CD4-positive, alpha-beta T cell (primary cell): Measurements from ENCODE around the gene GDPD5. TPM values are rescaled to one million over a fixed set of nuclear protein-coding genes. Genes with fewer than 3 reads are reported as not detected.

ENCODE experiments used
- ATAC-seq: fragments of 200-7000 bp; cut with Tn5 transposase; one replicate; pipeline ENCODE4 v1.10.0; 2022; ENCODE audit warnings: mild to moderate bottlenecking; ENCODE audit not compliant: poor library complexity
- CTCF ChIA-PET: fragments of 350-600 bp; sonication (Branson Sonifier 250); formaldehyde crosslinking; loops from one replicate; lab custom pipeline; 2021; ENCODE audit warnings: antibody characterized with exemption, inconsistent platforms; lab: Charles Lee
- POLR2A ChIA-PET: fragments of 350-600 bp; sonication (Branson Sonifier 250); formaldehyde crosslinking; loops from one replicate; lab custom pipeline; 2021; ENCODE audit warnings: antibody characterized with exemption, inconsistent platforms; lab: Charles Lee
- DNase-seq, 14 experiments: peaks; one replicate each; pipeline ENCODE4 v3.0.0-alpha.2; 2013 to 2020; ENCODE audit warnings: mixed read lengths in 2 of 14
- H3K27ac ChIP-seq, 2 donors: one replicate each; pipeline versions ENCODE4 v1.5.1 to v1.7.0; 2013; ENCODE audit warnings: low read length in 2 of 2, low read depth in 1 of 2, mild to moderate bottlenecking in 1 of 2
- H3K27me3 ChIP-seq, 2 experiments: 1 replicate in 1 of 2; 2 replicates in 1 of 2; pipeline versions ENCODE4 v1.6.1 to v1.7.0; 2013; ENCODE audit warnings: low read length in 2 of 2, control low read depth in 1 of 2, mild to moderate bottlenecking in 1 of 2, moderate library complexity in 1 of 2; ENCODE audit not compliant: insufficient read depth in 2 of 2, control insufficient read depth in 1 of 2
- H3K36me3 ChIP-seq: one replicate; pipeline ENCODE4 v1.6.1; 2013; ENCODE audit warnings: low read length, control low read depth; ENCODE audit not compliant: insufficient read depth
- H3K4me1 ChIP-seq: one replicate; pipeline ENCODE4 v1.6.1; 2013; ENCODE audit warnings: low read length, control low read depth; ENCODE audit not compliant: insufficient read depth
- H3K4me3 ChIP-seq: one replicate; pipeline ENCODE4 v1.5.1; 2013; ENCODE audit warnings: mild to moderate bottlenecking, low read length, moderate library complexity
- H3K9me3 ChIP-seq, 2 experiments: 1 replicate in 1 of 2; 2 replicates in 1 of 2; pipeline versions ENCODE4 v1.6.1 to v1.7.0; 2013; ENCODE audit warnings: low read length in 2 of 2, mild to moderate bottlenecking in 2 of 2, control low read depth in 1 of 2, moderate library complexity in 1 of 2; ENCODE audit not compliant: control insufficient read depth in 1 of 2, insufficient read depth in 1 of 2
- H3K27ac Mint-ChIP-seq: one replicate; pipeline ENCODE4 v1.8.0; 2020; ENCODE audit warnings: mixed read lengths
- H3K27me3 Mint-ChIP-seq: one replicate; pipeline ENCODE4 v1.8.0; 2021; ENCODE audit warnings: mixed read lengths
- H3K36me3 Mint-ChIP-seq: one replicate; pipeline ENCODE4 v1.8.0; 2021; ENCODE audit warnings: low read depth, mixed read lengths
- H3K4me1 Mint-ChIP-seq: one replicate; pipeline ENCODE4 v1.8.0; 2021; ENCODE audit warnings: low read depth, mixed read lengths
- H3K4me3 Mint-ChIP-seq: one replicate; pipeline ENCODE4 v1.8.0; 2020; ENCODE audit warnings: mild to moderate bottlenecking, mixed read lengths
- H3K9me3 Mint-ChIP-seq: one replicate; pipeline ENCODE4 v1.8.0; 2020; ENCODE audit warnings: mixed read lengths
- intact Hi-C, 2 experiments: fragments of 100-400 bp; cut with DNase I in 1 of 2; cut with micrococcal nuclease in 1 of 2; formaldehyde crosslinking; loops; one replicate each; pipeline versions ENCODE4 v1.15.1 to v1.9.0; 2023 to 2025; cut with DNase I, micrococcal nuclease
- total RNA-seq, 174 experiments: library from RNA in 2 of 174; stranded (reverse) in 2 of 174; gene quantifications; one replicate each; pipeline ENCODE4 v1.2.3 and lab custom pipeline; 2021 to 2026
- TF ChIP-seq, protein P1 (sequence below): fragments of 200-600 bp; IDR thresholded peaks from one replicate; pipeline ENCODE4 v1.8.0; 2022; ENCODE audit warnings: antibody characterized with exemption, mild to moderate bottlenecking

The GDPD5 gene
- total RNA-seq, 2 experiments from 2014 or later: 91.6 to 101 TPM

DNA sequence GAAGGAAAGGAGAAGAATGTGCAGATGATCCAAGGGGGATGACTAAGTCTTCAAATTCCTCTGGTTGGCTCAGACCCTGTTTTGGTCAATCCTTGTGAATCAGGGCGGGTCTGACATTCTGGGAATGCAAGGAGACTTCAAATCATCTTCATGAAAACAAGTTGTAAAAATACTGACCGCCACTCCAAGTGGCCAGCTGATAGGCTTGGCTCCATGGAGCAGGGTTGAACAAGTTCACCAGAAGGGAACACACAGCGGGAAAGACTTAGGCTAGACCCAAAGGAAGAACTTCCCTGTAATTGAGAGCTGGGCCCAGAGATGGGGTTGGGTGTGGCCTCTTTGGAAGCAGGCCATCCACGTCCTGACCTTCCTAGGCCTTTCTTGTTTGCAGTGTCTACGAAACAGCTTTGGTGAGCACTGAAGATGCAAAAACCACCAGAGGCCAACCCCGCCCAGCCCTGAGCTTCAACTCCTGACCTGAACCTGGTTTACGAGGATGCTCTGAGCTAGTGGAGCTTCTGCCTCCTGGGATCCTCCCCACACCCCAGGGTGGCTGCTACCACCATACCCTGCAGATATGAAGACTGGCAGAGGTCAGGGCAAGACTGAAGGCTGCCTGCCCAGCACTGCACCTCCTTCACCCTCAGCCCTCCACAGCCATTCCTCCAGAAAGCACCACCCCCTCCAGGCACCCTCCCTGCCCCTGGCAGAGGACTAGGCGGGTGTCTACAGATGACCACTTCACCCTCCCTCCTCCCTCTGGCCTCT lies 26.1 kb downstream of the GDPD5 start:
- ATAC-seq (no peak), DNase-seq (no peak)
- Histone ChIP-seq H3K36me3 (no peaks in the 10 kb centered on the region), H3K4me1 (peaks cover 4% of the 10 kb centered on the region), H3K4me3 (no peak overlapping the region), H3K27me3 (no peaks in the 10 kb centered on the region), H3K27ac (no peak overlapping the region), H3K9me3 (no peaks in the 10 kb centered on the region)
- POLR2A ChIA-PET: no interaction called here
- CTCF ChIA-PET: interaction anchor here (0.8 kb wide), 1 partner anchor 26 kb away, joined by 3 read pairs; the partner anchor contains the start of gene GDPD5
- Mint-ChIP-seq H3K27me3 (no peaks in the 10 kb centered on the region), H3K27ac (no peak overlapping the region), H3K4me1 (peaks cover 21% of the 10 kb centered on the region), H3K36me3 (no peaks in the 10 kb centered on the region), H3K4me3 (no peak overlapping the region), H3K9me3 (no peaks in the 10 kb centered on the region)
- TF ChIP-seq, protein P1, sequence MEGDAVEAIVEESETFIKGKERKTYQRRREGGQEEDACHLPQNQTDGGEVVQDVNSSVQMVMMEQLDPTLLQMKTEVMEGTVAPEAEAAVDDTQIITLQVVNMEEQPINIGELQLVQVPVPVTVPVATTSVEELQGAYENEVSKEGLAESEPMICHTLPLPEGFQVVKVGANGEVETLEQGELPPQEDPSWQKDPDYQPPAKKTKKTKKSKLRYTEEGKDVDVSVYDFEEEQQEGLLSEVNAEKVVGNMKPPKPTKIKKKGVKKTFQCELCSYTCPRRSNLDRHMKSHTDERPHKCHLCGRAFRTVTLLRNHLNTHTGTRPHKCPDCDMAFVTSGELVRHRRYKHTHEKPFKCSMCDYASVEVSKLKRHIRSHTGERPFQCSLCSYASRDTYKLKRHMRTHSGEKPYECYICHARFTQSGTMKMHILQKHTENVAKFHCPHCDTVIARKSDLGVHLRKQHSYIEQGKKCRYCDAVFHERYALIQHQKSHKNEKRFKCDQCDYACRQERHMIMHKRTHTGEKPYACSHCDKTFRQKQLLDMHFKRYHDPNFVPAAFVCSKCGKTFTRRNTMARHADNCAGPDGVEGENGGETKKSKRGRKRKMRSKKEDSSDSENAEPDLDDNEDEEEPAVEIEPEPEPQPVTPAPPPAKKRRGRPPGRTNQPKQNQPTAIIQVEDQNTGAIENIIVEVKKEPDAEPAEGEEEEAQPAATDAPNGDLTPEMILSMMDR: no peak
- intact Hi-C loops: no loop called here

DNA sequence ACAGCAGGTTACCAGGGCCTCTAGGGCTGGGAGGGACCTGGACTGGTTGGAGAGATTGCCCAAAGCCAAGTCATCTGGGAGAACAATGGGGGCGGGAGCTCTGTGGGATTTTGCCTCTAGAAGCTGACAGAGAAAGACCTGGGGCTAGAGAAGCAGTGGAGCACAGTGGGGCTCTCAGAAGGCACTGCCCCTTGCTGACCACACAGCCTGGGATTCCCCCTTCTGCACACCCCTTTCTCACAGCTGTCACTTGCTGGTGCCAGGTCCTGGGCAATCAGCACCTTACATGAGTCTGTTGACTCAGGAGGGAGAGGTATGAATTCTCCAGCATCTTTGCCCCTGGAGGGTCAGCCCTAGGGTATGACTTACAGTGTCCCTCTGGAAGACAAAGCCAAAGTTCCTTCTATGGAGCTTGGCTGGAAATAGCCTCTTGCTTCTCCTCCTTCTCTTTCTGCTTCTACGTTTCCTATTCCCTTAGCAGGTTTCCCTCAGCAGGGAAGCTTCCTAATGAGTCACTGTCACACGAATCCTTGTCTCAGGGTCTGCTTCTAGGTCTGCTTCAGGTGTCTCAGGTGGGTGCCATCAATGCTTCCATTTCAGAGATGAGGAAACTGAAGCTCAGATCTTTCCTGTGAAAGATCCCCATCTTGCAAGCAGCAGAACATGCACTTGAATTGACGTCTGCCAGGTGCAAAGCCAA lies 27.0 kb downstream of the GDPD5 start:
- peaks cover 4% of the 10 kb centered on the region for H3K4me1 ChIP-seq
- no peak overlapping the region for H3K4me3 Mint-ChIP-seq
- no peaks in the 10 kb centered on the region for H3K36me3 ChIP-seq
- CTCF ChIA-PET: no interaction called here
- TF ChIP-seq, protein P1: no peak
- H3K27ac ChIP-seq: no peak overlapping the region
- no peak for DNase-seq
- no peak overlapping the region for H3K4me3 ChIP-seq
- H3K27me3 ChIP-seq: no peaks in the 10 kb centered on the region
- no peak for ATAC-seq
- H3K36me3 Mint-ChIP-seq: no peaks in the 10 kb centered on the region
- H3K9me3 ChIP-seq: no peaks in the 10 kb centered on the region
- H3K27me3 Mint-ChIP-seq: no peaks in the 10 kb centered on the region
- H3K27ac Mint-ChIP-seq: no peak overlapping the region
- POLR2A ChIA-PET: no interaction called here
- peaks cover 22% of the 10 kb centered on the region for H3K4me1 Mint-ChIP-seq
- H3K9me3 Mint-ChIP-seq: no peaks in the 10 kb centered on the region
- intact Hi-C loops: no loop called here

DNA sequence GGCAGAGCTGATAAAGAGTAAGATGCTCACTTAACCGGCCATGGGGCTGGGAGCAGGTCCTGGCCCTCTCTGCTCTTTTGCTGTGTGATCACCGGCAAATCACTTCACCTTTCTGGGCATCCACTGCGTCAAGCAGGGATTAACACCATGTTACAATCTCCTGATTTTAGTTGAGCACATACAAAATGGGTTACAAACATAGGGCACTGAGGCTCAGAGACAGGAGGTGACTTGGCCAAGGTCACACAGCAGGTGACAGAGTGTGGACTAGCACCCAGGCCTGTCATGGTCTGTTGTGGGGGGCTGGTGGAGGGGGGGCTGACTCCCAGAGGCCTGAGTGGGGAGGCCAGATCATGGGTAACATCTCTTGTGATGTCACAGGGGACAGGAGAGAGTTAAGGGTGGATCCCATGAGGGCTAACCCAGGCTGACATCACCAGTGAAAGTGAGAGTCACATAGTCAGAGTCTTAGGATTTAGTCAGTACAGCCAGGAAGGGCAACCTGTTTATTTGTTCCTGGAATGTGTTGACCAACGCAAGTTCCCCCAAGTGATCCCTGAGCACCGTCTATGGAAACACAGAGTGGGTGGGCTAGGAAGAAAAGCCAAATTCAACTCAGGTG lies 27.8 kb downstream of the GDPD5 start:
- DNase-seq (no peak), ATAC-seq (no peak)
- no peaks in the 10 kb centered on the region for H3K9me3 ChIP-seq
- H3K27me3 ChIP-seq: no peaks in the 10 kb centered on the region
- no peak overlapping the region for H3K27ac ChIP-seq
- H3K4me1 Mint-ChIP-seq: peaks cover 27% of the 10 kb centered on the region
- no peak overlapping the region for H3K27ac Mint-ChIP-seq
- intact Hi-C loops: no loop called here
- peaks cover 4% of the 10 kb centered on the region for H3K4me1 ChIP-seq
- no peaks in the 10 kb centered on the region for H3K36me3 Mint-ChIP-seq
- no peak overlapping the region for H3K4me3 Mint-ChIP-seq
- H3K9me3 Mint-ChIP-seq: no peaks in the 10 kb centered on the region
- H3K4me3 ChIP-seq: no peak overlapping the region
- POLR2A ChIA-PET: no interaction called here
- CTCF ChIA-PET: no interaction called here
- no peaks in the 10 kb centered on the region for H3K27me3 Mint-ChIP-seq
- TF ChIP-seq, protein P1: no peak
- no peaks in the 10 kb centered on the region for H3K36me3 ChIP-seq
